NCI-H460 (cell line): ENCODE results near the gene KCNK13. TPM values are rescaled to one million over a fixed set of nuclear protein-coding genes. Genes with fewer than 3 reads are reported as not detected.
"Not testable (repeated sequence)": the region's sequence is repeated elsewhere in the genome, so short reads cannot be mapped to it uniquely, and the experiment has no call there.

Experiments used
- DNase-seq: peaks from one replicate; pipeline ENCODE4 v3.0.0-alpha.2; 2016; ENCODE audit warnings: low read depth; ENCODE audit errors: extremely low read depth
- small RNA-seq, 2 experiments: library from RNA; depleted of rRNA; stranded (forward); fragments of <200 nt; gene quantifications; one replicate each; pipeline ENCODE3, GENCODE V24; 2014
- total RNA-seq: library from RNA; depleted of rRNA; stranded (reverse); fragments of >200 nt; shearing (Covaris generic); gene quantifications from 2 replicates; pipeline ENCODE4 v1.2.3, GENCODE V29; 2014; rRNA removed

Gene KCNK13
- total RNA-seq, 1 experiment from 2014 or later, result not detected

DNA sequence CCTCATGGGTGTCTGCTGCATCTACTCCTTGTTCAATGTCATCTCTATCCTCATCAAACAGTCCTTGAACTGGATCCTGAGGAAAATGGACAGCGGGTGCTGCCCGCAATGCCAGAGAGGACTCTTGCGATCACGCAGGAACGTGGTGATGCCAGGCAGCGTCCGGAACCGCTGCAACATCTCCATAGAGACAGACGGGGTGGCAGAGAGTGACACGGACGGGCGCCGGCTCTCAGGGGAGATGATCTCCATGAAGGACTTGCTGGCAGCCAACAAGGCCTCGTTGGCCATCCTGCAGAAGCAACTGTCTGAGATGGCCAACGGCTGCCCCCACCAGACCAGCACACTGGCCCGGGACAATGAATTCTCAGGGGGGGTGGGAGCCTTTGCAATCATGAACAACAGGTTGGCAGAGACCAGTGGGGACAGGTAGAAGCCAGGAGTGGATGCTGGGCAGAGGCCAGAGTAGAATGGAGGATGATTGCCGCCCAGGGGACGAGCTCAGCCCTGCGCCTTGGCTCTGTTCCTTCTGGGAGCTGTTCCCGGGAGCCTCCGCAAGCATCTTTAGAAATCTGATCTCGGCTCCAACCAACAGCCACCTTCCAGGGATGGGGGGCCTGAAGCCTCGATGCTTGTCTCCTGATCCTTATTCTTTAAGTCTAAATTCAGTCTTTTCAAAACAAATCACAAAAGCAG, 122.9 kb downstream of the KCNK13 start:
- no peak for DNase-seq

DNA sequence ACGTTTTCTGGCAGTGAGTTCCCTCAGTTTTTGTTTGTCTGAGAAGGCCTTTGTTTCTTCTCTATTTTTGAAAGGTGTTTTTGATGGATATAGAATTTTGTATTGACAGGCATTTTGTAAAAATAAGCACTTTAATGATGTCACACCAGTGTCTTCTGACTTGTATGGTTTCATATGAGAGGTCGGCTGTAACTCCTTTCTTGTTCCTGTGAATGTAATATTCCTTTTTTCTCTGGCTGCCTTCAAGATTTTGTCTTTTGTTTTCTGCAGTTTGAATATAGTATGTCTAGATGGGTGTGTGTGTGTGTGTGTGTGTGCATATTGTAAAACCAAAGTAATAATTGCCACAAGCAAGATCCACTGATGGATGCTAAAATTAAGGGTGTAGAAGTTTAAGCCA, 126.8 kb downstream of the KCNK13 start:
- DNase-seq, result no peak

DNA sequence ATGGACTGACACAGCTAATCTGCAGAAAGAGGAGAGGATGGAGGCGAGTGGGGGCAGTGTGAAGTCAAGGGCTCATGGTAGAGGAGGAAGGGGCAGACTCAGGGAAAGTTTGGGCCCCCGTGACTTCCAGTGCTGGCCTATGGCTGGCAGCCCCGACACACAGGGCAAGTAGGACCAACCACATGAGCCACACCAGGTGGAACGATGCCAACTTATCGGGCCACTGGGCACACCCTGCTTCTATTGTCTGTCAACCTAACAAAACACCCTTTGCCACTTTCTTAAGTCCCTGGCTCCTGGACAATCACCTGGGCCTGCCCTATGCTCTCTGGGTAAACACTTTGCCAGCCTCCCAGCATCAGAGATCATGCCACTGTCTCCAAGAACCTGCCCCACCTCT, 129.4 kb downstream of the KCNK13 start:
- no peak for DNase-seq

DNA sequence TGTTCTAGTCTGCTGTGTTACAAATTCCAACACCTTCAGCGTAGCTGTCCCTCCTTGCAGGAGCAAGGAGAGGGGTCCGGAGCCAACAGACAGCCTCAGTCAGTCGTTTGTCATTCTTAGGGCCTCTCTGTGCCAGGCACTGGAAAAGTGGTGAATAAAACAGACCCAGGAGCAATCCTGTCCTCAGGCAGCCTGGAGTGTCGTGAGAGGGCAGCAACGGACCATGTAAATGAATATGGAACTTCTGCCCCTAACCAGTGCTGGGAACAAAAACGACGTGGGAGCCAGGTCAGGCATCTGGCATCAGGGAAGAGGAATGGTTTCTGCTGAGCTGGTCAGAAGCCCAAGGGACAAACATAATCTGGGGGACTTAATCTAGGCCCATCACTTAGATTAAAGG, 129.8 kb downstream of the KCNK13 start:
- DNase-seq, result no peak

DNA sequence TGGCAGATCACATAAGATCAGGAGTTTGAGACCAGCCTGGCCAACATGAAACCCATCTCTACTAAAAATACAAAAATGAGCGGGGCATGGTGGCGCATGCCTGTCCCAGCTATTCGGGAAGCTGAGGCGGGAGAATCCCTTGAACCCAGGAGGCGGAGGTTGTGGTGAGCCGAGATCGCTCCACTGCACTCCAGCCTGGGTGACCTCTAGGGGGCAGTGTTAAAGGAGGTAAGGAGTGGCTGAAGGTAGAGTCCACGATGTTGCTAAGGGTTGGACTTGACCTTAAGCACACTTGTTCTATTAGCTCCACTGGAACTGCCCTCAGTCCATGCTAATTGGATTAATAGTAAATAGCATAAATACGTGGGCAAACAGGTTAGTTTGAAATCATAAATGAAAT, 132.1 kb downstream of the KCNK13 start:
- no peak for DNase-seq

DNA sequence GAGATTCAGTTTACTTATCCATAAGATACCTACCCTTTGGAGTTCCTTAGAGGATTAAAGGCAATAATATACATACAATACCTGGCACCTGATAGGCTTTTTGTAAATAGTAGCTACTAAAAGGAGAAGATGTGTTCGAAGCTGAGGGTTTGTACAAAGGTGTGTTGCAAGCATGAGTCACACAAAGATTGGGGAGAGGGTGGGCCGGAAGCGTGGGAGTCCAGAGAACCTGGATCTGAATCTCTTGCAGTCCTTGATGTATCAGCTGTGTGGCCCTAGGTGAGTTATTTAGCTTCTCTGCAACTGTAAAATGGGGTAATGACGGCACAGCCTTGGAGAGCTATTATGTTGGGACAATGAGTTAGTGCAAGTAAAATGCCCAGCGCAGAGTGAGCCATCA, 132.9 kb downstream of the KCNK13 start:
- DNase-seq, result no peak

DNA sequence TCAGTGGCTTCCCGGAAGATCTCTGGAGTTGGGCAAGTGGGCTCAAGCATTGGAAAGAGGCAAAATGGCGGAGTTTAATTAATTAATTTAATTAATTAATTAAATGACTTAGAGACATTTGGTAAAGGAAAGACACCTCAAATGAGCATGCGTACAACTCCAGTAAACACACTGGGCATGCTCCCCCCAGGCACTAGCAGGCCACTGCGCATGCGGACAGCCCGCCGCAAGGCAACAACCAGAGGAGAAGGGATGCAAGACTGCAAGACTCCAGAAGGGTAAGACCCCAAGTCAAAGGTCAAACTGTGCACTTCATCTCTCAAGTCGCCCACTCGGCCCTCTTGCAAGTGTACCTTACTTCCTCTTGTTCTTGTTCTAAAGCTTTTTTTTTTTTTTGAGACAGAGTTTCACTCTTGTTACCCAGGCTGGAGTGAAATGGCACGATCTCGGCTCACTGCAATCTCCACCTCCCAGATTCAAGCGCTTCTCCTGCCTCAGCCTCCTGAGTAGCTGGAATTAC, 136.8 kb downstream of the KCNK13 start:
- no peak for DNase-seq

DNA sequence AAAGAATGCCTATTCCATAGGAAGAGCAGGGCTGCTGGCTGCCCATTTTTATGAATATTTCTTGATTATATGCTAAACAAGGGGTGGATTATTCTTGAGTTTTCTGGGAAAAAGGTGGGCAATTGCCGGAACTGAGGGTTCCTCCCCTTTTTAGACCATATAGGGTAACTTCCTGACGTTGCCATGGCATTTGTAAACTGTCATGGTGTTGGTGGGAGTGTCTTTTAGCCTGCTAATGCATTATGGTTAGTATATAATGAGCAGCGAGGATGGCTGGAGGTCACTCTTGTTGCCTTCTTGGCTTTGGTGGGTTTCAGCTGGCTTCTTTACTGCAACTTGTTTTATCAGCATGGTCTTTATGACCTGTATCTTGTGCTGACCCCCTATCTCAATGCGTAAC, 138.8 kb downstream of the KCNK13 start:
- not testable (repeated sequence) for DNase-seq

DNA sequence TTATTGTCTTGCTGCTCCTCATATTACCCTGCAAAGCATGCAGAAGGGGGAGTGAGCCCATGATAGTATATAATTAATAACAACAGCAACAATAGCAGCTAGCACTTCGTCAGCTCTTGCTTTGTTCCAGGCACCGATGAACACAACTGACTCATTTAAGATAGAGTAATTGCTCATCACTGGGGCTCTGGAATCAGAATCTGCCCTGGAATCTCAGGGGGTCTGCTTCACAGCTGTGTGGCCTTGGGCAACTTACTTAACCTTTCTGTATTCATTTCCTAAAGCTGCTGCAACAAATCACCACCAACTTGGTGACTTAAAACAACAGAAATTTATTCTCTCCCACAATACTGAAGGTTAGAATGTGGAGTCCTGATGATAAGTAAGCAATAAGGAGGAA, 139.6 kb downstream of the KCNK13 start:
- DNase-seq, result no peak

DNA sequence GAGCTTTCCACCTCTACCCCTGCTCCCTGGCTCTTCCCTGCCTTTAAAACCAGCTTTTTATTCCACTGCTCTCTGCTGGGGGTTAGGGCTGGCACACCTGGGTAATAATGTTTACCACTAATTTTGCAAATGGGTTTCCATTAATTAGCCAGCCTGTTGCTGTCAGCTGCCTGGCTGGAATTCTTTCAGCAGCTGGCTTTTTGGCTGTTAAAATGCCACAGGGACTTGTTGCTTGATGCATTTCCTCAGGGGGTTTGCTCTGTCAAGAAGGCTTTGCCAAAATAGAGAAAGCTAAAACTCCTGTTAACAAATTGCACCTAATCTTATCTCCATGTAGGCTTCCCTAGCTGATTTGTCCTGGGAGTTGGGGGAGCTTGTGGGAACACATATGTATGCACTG, 142.7 kb downstream of the KCNK13 start:
- no peak for DNase-seq

DNA sequence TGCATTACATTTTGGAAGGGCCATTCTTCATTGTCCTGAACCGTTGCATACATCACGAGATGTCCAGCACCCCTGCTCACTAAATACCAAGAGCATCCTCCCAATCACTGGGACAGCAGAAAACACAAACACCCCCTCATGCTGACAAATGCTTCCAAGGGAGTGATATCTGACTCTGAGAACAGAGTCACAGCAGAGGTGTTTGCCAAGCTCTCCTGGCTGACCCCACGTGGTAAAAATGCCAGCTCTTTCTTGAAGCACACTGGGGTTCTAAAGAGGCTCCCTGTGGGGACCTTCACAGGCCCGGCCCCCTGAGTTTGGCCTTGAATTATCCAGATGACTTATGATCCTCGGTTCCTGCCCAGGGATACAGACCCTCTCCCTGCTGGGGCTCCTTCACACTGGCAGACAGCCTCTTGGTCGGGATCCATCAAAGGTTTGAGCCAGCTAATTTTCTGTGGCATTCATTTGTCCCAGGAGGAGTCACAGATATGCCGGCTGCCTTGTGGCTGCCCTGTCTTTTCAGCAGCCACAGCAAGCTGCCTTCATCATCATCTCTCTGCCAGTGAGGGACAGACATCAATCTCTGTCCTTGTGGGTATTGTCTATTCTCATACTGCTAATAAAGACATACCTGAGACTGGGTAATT, 151.4 kb downstream of the KCNK13 start:
- DNase-seq, result no peak

DNA sequence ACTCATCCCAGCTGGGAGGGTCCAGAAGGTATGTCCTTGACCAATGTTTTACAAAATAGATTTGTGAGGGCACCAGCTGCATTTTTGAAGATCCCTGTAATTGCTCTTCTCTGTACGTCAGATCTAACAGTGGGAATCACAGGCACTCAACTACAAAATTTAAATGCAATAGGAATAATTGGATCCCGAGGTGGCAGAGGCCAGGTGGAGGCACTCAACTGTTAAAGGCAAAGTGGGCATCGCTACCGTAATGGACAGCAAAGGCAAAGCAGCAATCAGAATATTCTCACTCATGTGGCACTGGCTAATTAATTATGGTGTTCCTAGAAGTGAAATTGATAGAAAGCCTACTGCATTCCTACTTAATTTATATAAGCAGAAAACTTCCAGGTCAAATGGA, 166.7 kb downstream of the KCNK13 start:
- DNase-seq, result no peak

DNA sequence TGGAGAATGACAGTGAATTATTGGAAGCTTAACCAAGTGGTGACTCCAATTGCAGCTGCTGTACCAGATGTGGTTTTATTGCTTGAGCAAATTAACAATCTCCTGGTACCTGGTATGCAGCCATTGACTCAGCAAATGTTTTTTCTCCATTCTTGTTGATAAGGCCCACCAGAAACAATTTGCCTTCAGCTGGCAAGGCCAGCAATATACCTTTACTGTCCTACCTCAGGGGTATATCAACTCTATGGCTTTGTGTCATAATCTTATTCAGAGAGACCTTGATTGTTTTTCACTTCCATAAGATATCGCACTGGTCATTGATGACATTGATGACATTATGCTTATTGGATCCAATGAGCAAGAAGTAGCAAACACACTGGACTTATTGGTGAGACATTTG, 168.1 kb downstream of the KCNK13 start:
- not testable (repeated sequence) for DNase-seq

Small RNA genes lying within 50 kb of the gene (small RNA-seq; reads per million reads assigned to genes)
- gene RF00019, result 0 reads per million in 2 experiments

Other genes starting within 250 kb of the KCNK13 start
- gene EFCAB11, start 107.3 kb upstream of the KCNK13 start, total RNA-seq, result 12.2 and 18.1 TPM in 2 replicates
- 33.7 and 36.0 TPM in 2 replicates for gene TDP1, start 106.1 kb upstream of the KCNK13 start, total RNA-seq
- 291 TPM in 2 replicates for gene PSMC1, start 194.6 kb downstream of the KCNK13 start, total RNA-seq